ENCODE data around the gene SIRPB1.
A peak's percentile ranks its signal among the peaks of the same experiment; 100 is the strongest.
"Not testable (repeated sequence)": the region's sequence is repeated elsewhere in the genome, so short reads cannot be mapped to it uniquely, and the experiment has no call there.

The SIRPB1 gene

GRCh38 chr20:1636621-1637020 lies 16.8 kb upstream of the SIRPB1 start:
- no peak for DNase-seq (ENCODE audit: low read depth in 2 of 2)

- no peak for DNase-seq (ENCODE audit: low read depth in 2 of 2)
Measured at GRCh38 chr20:1635291-1635979, 15.6 kb upstream of the SIRPB1 start.

DNA sequence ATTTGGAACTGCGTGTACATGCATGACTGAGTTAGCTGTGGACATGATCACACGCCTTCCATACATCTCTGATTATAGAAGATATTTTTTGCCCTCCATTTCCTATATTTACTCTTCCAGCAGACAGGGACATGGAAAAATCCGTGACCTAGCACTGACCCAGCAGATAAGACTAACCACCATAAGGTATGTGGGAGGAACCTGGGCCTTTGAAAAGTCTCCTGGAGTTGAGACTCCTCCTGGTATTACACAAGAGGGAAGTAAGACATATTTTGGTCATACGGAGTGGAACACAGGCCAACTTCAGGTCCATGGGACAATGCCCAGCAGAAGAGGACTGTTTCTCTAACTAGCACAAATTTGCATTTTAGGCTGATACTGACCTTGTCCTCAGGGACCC lies 13.7 kb upstream of the SIRPB1 start:
- DNase-seq (ENCODE audit: low read depth in 2 of 2): no peak

DNA sequence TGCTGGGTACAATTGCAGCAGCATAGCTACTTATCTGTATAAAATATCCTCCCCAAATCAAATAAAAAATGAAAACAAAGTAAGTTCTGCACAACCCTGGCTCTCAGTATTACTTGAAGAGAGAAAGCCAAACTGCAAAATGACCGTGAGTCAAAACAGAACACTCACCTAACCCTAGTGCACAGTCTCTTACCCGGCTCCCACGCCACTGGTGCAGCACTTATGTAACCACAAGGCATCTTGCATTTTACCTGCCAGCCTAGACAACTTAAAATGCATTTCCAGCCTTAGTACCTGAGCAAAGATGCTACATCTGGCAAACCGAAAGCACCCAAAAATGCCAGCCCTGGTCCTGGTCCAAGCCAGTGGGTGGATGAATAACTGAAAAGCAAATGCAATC lies 12.4 kb upstream of the SIRPB1 start:
- DNase-seq (ENCODE audit: low read depth in 2 of 2): peak in 1 of 2 donors; percentile 33

- no peak for DNase-seq (ENCODE audit: low read depth in 2 of 2)
Measured at GRCh38 chr20:1631309-1632151, 11.7 kb upstream of the SIRPB1 start.

- no peak for DNase-seq (ENCODE audit: low read depth in 2 of 2)
Measured at GRCh38 chr20:1630186-1630585, 10.4 kb upstream of the SIRPB1 start.

DNA sequence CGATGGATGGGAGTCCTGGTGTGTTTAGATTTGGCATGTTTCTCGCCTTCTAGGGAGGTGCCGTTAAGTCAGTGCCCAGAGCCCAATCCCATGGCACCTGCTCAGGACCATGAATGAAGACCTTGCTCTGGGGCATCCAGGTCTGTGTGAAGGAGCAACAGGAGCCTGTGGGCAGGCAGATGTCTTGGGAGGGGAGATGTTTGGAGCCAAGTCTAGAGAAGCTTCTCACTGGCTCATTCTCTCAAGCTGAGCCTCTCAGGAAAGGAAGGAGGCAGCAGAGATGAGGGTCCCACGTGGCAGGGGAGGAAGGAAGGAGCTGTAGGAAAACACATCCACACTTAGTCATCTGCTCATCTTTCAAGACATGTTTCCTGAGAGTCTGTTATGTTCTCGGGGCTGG lies 9.5 kb upstream of the SIRPB1 start:
- no peak for DNase-seq (ENCODE audit: low read depth in 2 of 2)

DNA sequence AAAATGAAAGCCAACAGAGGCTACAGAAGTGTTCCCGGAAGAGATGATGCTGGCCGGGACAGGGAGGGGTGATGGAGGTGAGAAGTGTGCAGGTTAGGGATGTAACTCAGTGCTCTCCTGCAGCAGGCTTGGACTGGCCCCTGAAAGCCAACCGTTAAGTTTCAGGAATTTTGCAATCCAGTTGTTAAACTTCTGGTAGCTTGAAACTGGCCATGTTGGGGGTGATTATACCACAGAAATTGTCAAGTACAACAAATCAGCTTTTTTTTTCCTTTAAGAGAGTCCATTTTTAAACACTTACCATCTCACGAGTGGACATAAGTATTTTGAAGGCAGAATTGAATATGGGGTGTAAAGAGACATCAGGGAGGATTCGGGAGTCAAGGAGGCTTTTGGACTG lies 8.8 kb upstream of the SIRPB1 start:
- no peak for DNase-seq (ENCODE audit: low read depth in 2 of 2)

DNA sequence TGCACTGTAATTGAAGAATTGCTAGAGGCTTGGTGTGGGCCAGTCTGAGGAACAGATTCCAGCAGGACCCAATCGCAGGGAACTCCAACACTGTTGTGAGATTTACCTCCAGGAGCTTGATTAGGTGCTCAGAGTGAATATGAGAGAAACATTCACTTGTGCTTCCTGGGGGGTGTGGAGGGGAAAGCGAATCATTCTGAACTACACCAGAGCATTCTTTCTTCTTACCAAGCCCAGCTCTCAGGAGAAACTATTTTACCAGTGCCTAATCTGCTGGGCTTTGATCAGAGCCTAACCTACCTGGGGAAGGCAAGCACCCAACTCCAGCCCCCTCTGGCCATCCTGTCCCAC lies 7.4 kb upstream of the SIRPB1 start:
- no peak for DNase-seq (ENCODE audit: low read depth in 2 of 2)

DNA sequence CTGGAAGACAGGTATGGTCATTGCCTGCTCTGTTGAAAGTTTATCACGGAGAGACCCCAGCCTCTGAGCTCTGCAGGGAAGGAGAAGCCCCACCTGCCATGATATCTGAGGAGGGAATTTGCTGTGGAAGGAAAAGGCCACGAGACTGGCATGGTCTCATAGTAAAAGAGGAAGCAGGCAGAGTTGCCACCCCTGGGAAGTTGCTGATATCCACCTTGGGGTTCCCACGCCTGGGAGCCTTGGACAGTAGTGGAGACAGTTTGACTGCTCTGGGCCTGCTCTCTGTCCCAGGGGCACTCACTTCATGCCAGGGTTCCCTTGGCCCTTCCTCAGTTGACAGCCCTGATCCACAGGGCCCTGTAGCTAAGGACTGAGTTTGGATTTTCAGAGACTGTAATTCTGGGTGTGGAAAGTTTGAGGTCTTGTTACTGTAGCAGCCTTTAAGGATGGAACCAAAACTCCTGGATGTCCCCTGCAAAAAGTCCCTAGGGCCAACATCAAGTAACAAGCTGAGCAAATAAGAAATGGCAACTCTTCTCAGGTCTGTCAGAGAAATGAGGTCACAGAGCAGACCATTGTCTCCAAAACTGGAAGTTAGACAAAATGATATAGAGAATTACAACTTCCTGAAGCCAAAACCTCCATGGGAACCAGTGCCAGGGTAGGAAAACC lies 6.9 kb upstream of the SIRPB1 start:
- DNase-seq (ENCODE audit: low read depth in 2 of 2): no peak

DNA sequence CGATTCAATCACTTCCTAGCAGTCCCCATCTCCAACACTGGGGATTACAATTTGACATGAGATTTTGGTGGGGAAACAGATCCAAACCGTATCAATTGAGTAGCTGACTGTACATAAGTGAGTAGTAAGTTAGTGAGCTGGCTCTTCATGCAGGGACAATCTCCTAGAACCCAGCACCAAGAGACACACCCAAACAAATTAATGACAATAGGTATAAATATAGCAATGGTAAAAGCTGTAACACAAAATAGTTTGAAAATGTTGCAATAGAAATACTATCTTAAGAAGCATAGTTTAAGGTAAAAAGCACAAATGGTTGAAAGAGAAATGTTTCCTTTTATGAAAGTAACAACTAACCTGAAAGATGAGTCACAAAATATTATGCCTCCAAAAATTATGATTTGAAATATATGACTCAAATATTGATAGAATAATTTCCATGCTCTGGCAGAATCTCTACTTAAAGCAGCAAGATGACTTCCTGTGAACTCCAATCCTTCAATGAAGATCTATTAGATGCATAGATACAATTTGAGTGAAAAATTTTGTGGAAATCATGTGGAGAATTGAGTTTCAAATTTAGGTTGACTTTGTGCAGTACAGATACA lies 5.4 kb upstream of the SIRPB1 start:
- no peak for DNase-seq (ENCODE audit: low read depth in 2 of 2)

- no peak for DNase-seq (ENCODE audit: low read depth in 2 of 2)
Measured at GRCh38 chr20:1623501-1624205, 3.8 kb upstream of the SIRPB1 start.

GRCh38 chr20:1622450-1622849 lies 2.6 kb upstream of the SIRPB1 start:
- no peak for DNase-seq (ENCODE audit: low read depth in 2 of 2)

- no peak for DNase-seq (ENCODE audit: low read depth in 2 of 2)
Measured at GRCh38 chr20:1621316-1621715, 1.5 kb upstream of the SIRPB1 start.

DNA sequence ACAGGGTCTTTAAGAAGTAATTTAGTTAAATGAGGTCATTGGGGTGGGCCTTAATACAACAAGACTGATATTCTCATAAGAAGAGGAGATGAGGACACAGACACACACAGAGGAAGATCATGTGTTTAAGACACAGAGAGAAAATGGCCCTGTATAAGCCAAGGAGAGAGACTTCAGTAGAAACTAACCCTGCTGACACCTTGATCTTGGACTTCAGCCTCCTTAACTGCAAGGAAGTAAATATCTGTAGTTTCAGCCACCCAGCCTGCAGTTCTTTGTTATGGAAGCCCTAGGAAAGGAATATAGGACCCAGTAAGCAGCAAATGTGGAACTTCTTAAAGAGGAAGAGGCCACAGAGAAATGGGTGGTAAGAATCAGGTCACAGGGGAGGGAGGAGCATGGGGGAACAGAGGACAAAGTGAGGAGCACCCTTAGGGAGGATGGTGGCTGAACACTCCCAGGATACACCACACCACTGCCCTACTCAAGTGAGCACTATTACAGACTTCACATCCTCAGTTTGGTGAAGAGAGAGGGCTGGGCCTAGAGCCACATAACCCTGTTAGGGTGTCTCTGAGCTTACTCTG lies 762 bp downstream of the SIRPB1 start:
- no peak for DNase-seq (ENCODE audit: low read depth in 2 of 2)

- DNase-seq (ENCODE audit: low read depth in 2 of 2): no peak
Measured at GRCh38 chr20:1618479-1618878, 1.3 kb downstream of the SIRPB1 start.

GRCh38 chr20:1616858-1617434 lies 2.9 kb downstream of the SIRPB1 start:
- DNase-seq (ENCODE audit: low read depth in 2 of 2): no peak

GRCh38 chr20:1610404-1610803 lies 9.4 kb downstream of the SIRPB1 start:
- not testable (repeated sequence) for DNase-seq (ENCODE audit: low read depth in 2 of 2)

GRCh38 chr20:1608678-1609347 lies 11.0 kb downstream of the SIRPB1 start:
- DNase-seq (ENCODE audit: low read depth in 2 of 2): not testable (repeated sequence)

DNA sequence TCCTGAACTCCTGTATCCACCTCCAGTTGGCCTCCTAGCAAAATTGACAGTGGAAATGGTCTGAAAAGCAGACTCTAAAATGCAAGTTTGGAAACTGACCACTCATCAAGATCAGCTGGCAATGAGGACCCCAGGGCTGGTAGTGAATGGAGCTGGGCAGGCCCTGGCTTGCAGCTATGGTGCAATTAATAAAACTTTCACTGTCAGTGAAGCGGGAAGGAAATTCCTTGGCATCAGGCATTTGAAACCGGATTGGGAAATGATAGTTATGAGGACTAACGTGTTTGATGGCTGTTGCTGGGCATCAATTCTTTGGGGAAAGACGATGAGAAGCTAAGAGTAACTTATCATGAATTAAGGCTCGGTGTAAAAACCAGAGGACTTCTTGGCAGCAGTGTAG lies 19.1 kb downstream of the SIRPB1 start:
- DNase-seq (ENCODE audit: low read depth in 2 of 2): no peak
